NCI-H187 (cell line): ENCODE results near the gene PORCN.

ENCODE experiments used
- DNase-seq, 2 experiments: peaks; one replicate each; lab custom pipeline; 2025; lab: John Stamatoyannopoulos, UW

The PORCN gene

GRCh38 chrX:48476919-48477318, 31.9 kb upstream of the PORCN start:
- no peak for DNase-seq

- no peak for DNase-seq
Measured at GRCh38 chrX:48477960-48478755, 30.6 kb upstream of the PORCN start.

- no peak for DNase-seq
Measured at GRCh38 chrX:48478806-48479205, 30.0 kb upstream of the PORCN start.

- DNase-seq = no peak
Measured at GRCh38 chrX:48480142-48480541, 28.6 kb upstream of the PORCN start.

- DNase-seq = no peak
Measured at GRCh38 chrX:48480583-48480982, 28.2 kb upstream of the PORCN start.

- no peak for DNase-seq
Measured at GRCh38 chrX:48482526-48482925, 26.3 kb upstream of the PORCN start.

- no peak for DNase-seq
Measured at GRCh38 chrX:48487362-48487798, 21.4 kb upstream of the PORCN start.

GRCh38 chrX:48488034-48488433, 20.8 kb upstream of the PORCN start:
- DNase-seq = no peak

- no peak for DNase-seq
Measured at GRCh38 chrX:48489296-48489695, 19.5 kb upstream of the PORCN start.

GRCh38 chrX:48489892-48490291, 18.9 kb upstream of the PORCN start:
- no peak for DNase-seq

GRCh38 chrX:48490661-48491060, 18.1 kb upstream of the PORCN start:
- no peak for DNase-seq

GRCh38 chrX:48491809-48492208, 17.0 kb upstream of the PORCN start:
- DNase-seq = no peak

- no peak for DNase-seq
Measured at GRCh38 chrX:48492293-48492910, 16.4 kb upstream of the PORCN start.

- DNase-seq = no peak
Measured at GRCh38 chrX:48493890-48494364, 14.9 kb upstream of the PORCN start.

- DNase-seq = no peak
Measured at GRCh38 chrX:48496660-48497059, 12.1 kb upstream of the PORCN start.

GRCh38 chrX:48497871-48498270, 10.9 kb upstream of the PORCN start:
- no peak for DNase-seq

GRCh38 chrX:48498374-48498809, 10.4 kb upstream of the PORCN start:
- DNase-seq = no peak

- no peak for DNase-seq
Measured at GRCh38 chrX:48504261-48504660, 4.5 kb upstream of the PORCN start.

- DNase-seq = no peak
Measured at GRCh38 chrX:48505481-48505880, 3.3 kb upstream of the PORCN start.

GRCh38 chrX:48507246-48507645, 1.5 kb upstream of the PORCN start:
- DNase-seq = no peak

- no peak for DNase-seq
Measured at GRCh38 chrX:48509245-48509590, 426 bp downstream of the PORCN start.

GRCh38 chrX:48509619-48510018, 827 bp downstream of the PORCN start:
- no peak for DNase-seq

GRCh38 chrX:48511560-48511959, 2.8 kb downstream of the PORCN start:
- DNase-seq = peak in 1 of 2 experiments; percentile 2
